ENCODE results near the gene NNT. TPM values are rescaled to one million over a fixed set of nuclear protein-coding genes. Genes with fewer than 3 reads are reported as not detected.
A peak's percentile ranks its signal among the peaks of the same experiment; 100 is the strongest.

The NNT gene
- total RNA-seq, 1 experiment from 2014 or later, result 39.0 TPM

- Histone ChIP-seq H3K9me3 (peaks cover 15% of the 10 kb centered on the region), H3K36me3 (peaks cover 85% of the 10 kb centered on the region), H3K27me3 (no peaks in the 10 kb centered on the region), H3K4me3 (no peak overlapping the region)
- no peak for DNase-seq
These were observed 6.8 kb downstream of the NNT start for GRCh38 chr5:43609752-43610151.

DNA sequence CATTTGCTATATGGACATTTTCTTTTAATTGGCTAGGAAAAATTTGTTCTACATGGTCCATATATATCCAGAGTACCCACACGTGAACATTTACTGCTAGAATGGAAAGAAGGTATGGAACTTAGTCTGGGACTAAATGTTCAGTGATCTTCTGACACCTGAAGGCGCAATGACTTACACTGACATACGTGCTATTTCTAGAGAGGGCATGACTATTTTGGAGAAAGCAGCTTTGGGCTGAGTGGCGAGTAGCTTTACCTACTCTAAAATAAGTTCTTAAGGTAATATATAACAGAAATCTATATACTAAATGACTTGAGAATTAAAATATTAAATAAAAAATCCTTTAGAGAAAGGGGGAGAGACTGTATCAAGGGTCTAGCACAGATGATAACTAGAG lies 10.4 kb downstream of the NNT start:
- Histone ChIP-seq H3K36me3 (peaks cover 91% of the 10 kb centered on the region), H3K4me3 (no peak overlapping the region), H3K9me3 (no peaks in the 10 kb centered on the region), H3K27me3 (no peaks in the 10 kb centered on the region)
- DNase-seq, result no peak

DNA sequence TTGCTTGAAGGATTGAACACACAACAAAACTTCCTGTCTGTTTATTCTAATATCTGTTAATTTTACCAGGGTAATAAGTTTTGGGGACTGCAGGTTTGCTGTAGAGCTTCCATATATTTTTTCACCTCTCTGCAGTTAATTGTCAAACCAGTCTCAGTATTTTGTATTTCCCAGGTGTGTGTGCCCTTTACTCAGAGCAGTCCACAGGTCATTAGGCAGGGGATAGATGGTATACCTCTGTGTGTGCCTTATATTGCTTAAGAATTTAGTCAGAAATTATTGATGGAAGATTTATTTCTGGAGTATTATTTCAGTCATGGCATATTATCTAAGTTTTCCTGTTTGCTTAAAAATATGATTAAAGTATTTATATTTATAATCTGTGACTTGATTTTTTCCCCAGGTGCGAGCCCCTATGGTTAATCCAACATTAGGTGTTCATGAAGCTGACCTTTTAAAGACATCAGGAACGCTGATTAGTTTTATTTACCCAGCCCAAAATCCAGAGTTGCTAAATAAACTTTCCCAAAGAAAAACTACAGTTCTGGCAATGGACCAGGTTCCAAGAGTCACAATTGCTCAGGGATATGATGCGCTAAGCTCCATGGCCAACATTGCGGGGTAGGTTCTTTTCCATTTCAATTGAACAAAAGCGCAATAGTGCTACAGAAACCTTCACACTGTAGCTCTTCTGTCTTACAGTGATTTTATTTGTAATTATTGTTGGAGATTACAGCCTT lies 12.6 kb downstream of the NNT start:
- no peak for DNase-seq
- no peaks in the 10 kb centered on the region for H3K27me3 ChIP-seq
- H3K36me3 ChIP-seq, result peaks cover 85% of the 10 kb centered on the region
- H3K4me3 ChIP-seq, result no peak overlapping the region
- H3K9me3 ChIP-seq, result no peaks in the 10 kb centered on the region

DNA sequence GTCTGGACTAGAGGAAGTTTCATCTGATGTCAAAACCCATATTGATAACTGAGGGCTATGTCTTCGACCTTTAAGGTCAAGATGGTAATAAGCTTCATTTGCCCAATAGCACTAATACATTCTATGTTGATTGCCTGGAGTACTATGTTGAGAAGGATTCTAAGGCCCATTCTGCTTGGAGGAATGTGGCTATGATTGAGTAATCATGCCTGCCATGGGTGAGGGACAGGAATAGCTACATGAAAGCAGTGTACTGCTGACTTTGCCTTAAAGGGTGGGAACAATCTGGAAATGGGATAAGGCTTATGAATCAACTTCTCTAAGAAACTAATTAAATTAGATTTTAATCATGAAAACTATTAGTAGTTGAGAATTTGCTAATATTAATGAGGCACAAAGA lies 13.6 kb downstream of the NNT start:
- H3K9me3 ChIP-seq, result no peaks in the 10 kb centered on the region
- no peaks in the 10 kb centered on the region for H3K27me3 ChIP-seq
- DNase-seq, result no peak
- no peak overlapping the region for H3K4me3 ChIP-seq
- peaks cover 81% of the 10 kb centered on the region for H3K36me3 ChIP-seq

GRCh38 chr5:43619380-43619779 lies 16.4 kb downstream of the NNT start:
- Histone ChIP-seq H3K4me3 (no peak overlapping the region), H3K9me3 (no peaks in the 10 kb centered on the region), H3K36me3 (peaks cover 54% of the 10 kb centered on the region), H3K27me3 (no peaks in the 10 kb centered on the region)
- DNase-seq, result no peak

DNA sequence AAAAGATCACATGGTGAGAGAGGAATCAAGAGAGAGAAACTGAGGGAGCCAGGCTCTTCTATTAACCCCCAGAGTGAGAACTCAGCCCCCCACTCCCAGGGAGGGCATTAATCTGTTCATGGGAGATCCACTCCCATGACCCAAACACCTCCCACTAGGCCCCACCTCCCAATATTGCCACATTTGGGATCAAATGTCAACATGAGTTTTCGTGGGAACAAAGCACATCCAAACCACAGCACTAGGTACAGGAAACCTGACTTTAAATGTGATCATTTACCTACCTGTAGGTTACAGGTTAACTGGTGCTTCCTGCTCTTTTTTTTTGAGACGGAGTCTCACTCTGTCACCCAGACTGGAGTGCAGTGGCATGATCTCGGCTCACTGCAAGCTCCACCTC lies 16.9 kb downstream of the NNT start:
- DNase-seq, result no peak
- Histone ChIP-seq H3K9me3 (no peaks in the 10 kb centered on the region), H3K4me3 (no peak overlapping the region), H3K36me3 (peaks cover 52% of the 10 kb centered on the region), H3K27me3 (no peaks in the 10 kb centered on the region)

GRCh38 chr5:43620944-43621505 lies 18.0 kb downstream of the NNT start:
- no peak for DNase-seq
- peaks cover 42% of the 10 kb centered on the region for H3K36me3 ChIP-seq
- no peaks in the 10 kb centered on the region for H3K9me3 ChIP-seq
- no peak overlapping the region for H3K4me3 ChIP-seq
- no peaks in the 10 kb centered on the region for H3K27me3 ChIP-seq

- H3K9me3 ChIP-seq, result no peaks in the 10 kb centered on the region
- no peak for DNase-seq
- no peak overlapping the region for H3K4me3 ChIP-seq
- no peaks in the 10 kb centered on the region for H3K27me3 ChIP-seq
- peaks cover 32% of the 10 kb centered on the region for H3K36me3 ChIP-seq
These were observed 19.1 kb downstream of the NNT start for GRCh38 chr5:43622074-43622473.

DNA sequence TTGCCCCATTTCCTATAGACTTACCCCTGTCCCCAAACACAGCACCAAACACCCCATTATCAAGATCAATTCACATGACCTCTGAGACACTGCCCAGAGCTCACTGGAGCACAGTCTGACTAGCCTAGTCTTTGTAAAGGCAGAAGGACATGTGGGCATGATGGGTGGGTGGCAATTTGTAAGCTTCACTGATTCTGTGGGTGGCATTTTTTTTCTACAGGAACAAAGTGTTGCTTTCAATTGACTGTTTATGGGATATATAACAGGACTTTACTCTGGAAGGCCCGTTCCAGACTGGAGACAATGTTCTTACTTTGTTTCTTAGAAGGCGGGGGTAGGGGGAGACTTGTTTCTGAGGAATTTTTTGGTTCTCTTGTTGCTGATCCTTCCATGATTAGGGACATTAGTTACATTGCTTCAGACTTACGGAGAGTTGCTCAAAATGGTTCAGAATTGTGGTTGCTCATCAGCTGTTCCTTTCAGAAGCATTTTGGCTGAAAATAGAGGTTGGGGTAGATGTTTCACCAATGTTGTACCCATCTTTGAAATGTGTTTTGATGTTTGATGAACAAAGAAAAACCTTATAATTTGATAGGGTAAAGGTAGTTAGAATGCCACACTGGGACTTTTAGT lies 20.2 kb downstream of the NNT start:
- Histone ChIP-seq H3K36me3 (peaks cover 23% of the 10 kb centered on the region), H3K27me3 (no peaks in the 10 kb centered on the region), H3K4me3 (no peak overlapping the region), H3K9me3 (no peaks in the 10 kb centered on the region)
- no peak for DNase-seq

GRCh38 chr5:43627028-43627427 lies 24.0 kb downstream of the NNT start:
- peak; percentile 52 for DNase-seq
- no peak overlapping the region for H3K4me3 ChIP-seq
- peaks cover 30% of the 10 kb centered on the region for H3K36me3 ChIP-seq
- no peaks in the 10 kb centered on the region for H3K27me3 ChIP-seq
- no peaks in the 10 kb centered on the region for H3K9me3 ChIP-seq

GRCh38 chr5:43631182-43631910 lies 28.4 kb downstream of the NNT start:
- Histone ChIP-seq H3K9me3 (no peaks in the 10 kb centered on the region), H3K27me3 (no peaks in the 10 kb centered on the region), H3K36me3 (peaks cover 64% of the 10 kb centered on the region), H3K4me3 (no peak overlapping the region)
- DNase-seq, result peak; percentile 30

GRCh38 chr5:43634621-43635020 lies 31.6 kb downstream of the NNT start:
- Histone ChIP-seq H3K27me3 (no peaks in the 10 kb centered on the region), H3K36me3 (peaks cover 55% of the 10 kb centered on the region), H3K9me3 (no peaks in the 10 kb centered on the region)

GRCh38 chr5:43635374-43635773 lies 32.4 kb downstream of the NNT start:
- H3K36me3 ChIP-seq, result peaks cover 50% of the 10 kb centered on the region
- no peak for DNase-seq

More at GRCh38 chr5:43634621-43635020, 31.6 kb downstream of the NNT start:
- no peak for DNase-seq
- H3K4me3 ChIP-seq, result no peak overlapping the region

GRCh38 chr5:43636076-43636475 lies 33.1 kb downstream of the NNT start:
- Histone ChIP-seq H3K9me3 (no peaks in the 10 kb centered on the region), H3K27me3 (no peaks in the 10 kb centered on the region), H3K4me3 (no peak overlapping the region), H3K36me3 (peaks cover 43% of the 10 kb centered on the region)
- DNase-seq, result peak; percentile 13

More at GRCh38 chr5:43635374-43635773, 32.4 kb downstream of the NNT start:
- no peaks in the 10 kb centered on the region for H3K9me3 ChIP-seq
- H3K4me3 ChIP-seq, result no peak overlapping the region
- no peaks in the 10 kb centered on the region for H3K27me3 ChIP-seq

- H3K4me3 ChIP-seq, result no peak overlapping the region
- DNase-seq, result no peak
- H3K27me3 ChIP-seq, result no peaks in the 10 kb centered on the region
- no peaks in the 10 kb centered on the region for H3K9me3 ChIP-seq
- H3K36me3 ChIP-seq, result peaks cover 36% of the 10 kb centered on the region
These were observed 34.4 kb downstream of the NNT start for GRCh38 chr5:43637416-43637815.

GRCh38 chr5:43638107-43638506 lies 35.1 kb downstream of the NNT start:
- Histone ChIP-seq H3K27me3 (no peaks in the 10 kb centered on the region), H3K9me3 (no peaks in the 10 kb centered on the region), H3K4me3 (no peak overlapping the region), H3K36me3 (peaks cover 29% of the 10 kb centered on the region)
- DNase-seq, result no peak

GRCh38 chr5:43638546-43638945 lies 35.6 kb downstream of the NNT start:
- H3K27me3 ChIP-seq, result no peaks in the 10 kb centered on the region
- peaks cover 27% of the 10 kb centered on the region for H3K36me3 ChIP-seq
- no peak for DNase-seq
- H3K9me3 ChIP-seq, result no peaks in the 10 kb centered on the region
- no peak overlapping the region for H3K4me3 ChIP-seq

Measured in MG63 (cell line).